HuH-7.5 (cell line): ENCODE measurements around the gene ATP8B4.
"Not testable (repeated sequence)": the region's sequence is repeated elsewhere in the genome, so short reads cannot be mapped to it uniquely, and the experiment has no call there.

Experiments
- DNase-seq: peaks from one replicate; pipeline ENCODE4 v3.0.0; 2011; ENCODE audit warnings: low spot score

The ATP8B4 gene

DNA sequence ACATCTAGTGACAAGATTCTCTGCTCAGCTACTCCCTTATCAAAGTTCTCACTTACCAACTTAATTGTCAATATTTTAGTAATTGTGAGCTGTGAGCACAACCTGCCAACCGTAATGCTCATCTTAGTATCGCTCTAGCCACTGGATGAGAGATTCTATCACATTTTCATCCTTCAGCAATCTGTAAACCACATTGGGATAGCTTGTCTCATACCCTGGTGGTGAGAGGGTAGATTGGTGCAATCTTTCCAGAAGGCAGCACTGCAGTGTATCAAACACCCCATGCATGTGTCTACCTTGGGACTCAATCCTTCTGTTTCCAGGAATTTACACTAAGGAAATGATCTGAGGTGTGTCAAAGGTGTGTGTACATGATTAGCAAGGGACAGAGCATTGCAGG lies 18.9 kb upstream of the ATP8B4 start:
- no peak for DNase-seq

DNA sequence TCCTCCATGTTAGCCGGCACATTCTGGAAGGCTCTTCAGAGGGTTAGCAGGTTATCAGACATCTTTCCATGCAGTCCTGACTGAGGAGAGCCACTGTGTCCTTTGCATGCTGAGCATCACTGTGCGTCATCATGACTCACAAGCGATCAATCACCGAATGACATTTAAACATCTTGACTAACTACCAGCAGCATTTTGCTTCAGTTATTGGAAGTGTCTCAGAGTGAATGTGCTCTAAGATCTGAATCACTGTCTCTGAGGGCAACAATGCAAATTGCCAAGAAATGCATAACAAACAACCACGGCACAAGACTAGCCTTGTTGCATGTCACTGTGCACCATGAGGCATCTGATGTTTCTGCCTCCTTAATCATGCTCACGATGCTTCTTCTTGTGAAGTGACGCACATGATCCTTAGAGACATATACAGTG lies 18.3 kb upstream of the ATP8B4 start:
- no peak for DNase-seq

DNA sequence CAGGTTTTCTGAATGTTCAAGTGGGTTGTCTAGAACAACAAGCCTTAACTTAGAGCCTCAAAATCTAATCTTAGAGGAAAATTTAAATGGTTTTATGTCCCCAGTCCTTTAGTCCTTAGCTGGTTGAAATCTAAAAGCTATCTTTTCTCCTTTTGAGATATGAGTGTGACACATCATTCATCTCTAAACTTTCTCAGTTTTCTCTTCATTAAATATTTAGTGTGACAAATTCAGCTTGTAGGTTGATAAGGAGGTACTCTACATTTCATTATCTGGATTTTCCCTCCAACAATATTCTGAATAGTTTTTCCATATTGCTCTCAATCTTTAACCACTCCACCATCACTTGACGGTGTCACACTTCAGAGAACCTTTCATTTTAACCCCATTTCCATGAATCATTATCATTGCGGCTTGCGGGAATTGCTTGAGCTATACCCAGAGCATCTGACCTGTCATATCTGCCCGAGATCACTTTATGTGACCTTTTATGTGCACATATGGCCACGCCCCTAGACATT lies 16.1 kb upstream of the ATP8B4 start:
- DNase-seq = no peak

DNA sequence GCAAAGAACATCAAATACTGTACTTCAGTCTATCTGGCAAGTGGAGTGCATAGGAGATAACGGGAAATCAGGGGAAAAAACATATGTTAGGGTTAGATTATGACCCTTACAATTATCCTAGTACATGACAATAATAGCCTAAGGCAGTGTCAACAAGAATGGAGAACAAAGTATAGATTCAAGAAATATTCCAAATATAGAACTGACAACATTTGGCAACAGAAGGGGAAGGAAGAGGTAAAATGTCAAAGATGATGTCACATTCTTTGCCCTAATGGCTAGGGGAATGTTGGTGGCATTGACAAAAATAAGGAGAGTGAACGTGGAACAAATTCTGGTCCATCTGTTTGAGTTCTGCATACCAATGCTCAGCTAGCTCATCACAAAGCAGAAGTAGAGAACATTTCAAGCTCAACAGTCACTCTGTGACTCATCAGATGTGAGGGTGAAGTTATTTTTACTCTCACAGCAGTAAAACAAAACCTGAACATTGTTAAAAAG lies 15.5 kb upstream of the ATP8B4 start:
- DNase-seq = no peak

DNA sequence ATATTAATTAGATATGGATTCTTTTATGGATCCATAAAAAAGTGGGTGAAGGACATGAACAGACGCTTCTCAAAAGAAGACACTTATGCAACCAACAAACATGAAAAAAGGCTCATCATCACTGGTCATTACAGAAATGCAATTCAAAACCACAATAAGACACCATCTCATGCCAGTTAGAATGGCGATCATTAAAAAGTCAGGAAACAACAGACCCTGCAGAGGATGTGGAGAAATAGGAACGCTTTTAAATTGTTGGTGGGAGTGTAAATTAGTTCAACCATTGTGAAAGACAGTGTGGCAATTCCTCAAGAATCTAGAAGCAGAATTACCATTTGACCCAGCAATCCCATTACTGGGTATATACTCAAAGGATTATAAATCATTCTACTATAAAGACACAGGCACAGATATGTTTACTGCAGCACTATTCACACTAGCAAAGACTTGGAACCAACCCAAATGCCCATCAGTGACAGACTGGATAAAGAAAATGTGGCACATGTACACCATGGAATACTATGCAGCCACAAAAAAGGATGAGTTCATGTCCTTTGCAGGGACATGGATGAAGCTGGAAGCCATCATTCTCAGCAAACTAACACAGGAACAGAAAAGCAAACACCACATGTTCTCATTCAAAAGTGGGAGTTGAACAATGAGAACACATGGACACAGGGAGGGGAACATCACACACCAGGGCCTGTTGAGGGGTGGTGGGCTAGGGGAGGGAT lies 13.4 kb upstream of the ATP8B4 start:
- not testable (repeated sequence) for DNase-seq

DNA sequence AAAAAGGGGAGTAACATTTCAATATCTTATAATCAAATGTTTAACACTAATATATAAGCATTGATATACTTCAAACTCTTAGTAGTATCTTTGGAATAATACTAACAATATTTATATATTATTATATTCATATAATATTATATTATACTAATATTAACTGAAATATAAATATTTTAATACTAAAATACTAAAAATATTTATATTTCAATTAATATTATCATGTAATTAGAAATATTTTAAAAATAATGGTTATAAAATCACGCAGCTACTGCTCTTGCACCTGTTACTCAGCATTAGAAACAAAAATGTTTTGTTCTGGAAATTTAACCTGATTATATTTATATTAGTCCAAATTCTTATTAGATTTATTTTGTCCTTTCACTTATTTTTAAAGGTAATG lies 12.6 kb upstream of the ATP8B4 start:
- DNase-seq = no peak

DNA sequence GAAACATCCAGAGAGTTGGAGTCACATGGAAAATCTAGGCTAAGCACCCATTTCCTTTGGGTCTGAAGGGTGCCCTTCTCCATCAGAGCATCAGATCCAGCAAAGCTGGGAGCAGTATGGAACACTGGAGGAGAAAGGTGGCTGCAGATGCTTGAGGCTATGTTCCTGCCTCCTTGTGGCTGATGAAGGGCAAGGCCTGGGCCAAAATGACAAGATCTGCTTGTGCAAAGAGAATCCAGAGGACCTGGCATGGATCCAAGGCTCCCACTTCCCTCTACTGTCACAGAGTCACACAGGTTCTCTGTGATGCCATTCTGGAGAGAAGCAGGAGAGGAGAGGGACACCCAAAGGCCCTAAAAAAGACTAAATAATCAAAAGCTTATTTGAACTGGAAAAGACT lies 9.2 kb upstream of the ATP8B4 start:
- DNase-seq = no peak

DNA sequence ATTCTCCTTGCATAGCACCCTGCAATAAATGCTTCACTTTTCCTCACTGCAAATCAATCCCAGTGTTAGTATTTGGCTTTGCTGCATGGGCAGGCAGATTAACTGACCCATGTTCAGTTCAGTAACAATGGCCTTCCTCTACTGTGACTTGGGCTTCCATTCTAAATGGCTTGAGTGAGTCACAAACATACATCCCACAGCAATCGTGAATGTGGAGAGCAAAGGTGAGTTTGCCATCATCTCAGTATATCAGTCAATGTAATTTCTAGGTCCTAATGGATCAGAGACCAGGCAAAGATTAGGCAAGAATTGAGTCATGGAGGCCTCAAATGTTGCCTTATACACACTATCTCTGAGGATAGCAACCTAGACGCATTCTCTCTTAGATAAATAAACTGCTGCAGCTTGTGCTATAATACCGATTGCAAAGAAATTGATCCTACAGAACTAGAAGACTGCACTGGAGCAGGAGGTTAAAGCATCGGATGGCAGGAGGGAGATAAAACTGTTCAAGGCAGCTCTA lies 8.3 kb upstream of the ATP8B4 start:
- no peak for DNase-seq

DNA sequence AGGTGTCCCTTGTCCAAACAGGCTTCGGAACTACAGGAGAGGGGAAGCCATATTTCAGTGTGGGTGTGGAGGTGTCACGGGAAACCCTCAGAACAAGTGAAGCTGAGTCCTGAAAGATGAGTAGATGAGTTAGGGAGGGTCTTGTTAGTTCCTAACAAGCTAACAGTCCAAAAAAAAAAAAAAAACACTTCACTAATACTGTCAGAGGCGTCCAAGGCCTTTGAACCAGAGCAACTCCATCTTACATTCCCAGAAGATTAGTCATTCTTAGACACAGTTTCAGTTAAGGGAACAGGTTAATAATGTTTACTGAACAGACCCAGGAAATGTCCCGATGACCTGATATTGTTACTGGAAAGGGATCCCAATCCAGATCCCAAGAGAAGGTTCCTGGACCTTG lies 7.0 kb upstream of the ATP8B4 start:
- DNase-seq = no peak

DNA sequence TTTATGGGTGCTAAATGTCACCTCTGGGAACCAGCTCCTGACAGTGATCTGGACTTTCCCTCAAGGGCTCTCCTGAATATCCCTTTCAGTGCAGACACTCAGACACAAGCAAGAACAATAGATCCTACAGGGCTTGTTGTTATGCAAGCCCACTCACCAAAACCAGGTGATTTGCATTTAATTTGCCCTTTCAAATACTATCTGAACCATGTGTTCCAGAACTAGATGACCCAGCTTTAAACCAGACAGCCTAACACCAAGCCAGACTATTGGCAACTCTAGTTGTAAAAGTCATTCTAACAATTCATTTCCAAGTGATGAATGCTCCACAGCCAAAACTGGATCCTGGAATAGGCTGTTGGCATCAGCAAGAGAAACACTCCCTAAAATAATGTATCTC lies 5.6 kb upstream of the ATP8B4 start:
- no peak for DNase-seq

DNA sequence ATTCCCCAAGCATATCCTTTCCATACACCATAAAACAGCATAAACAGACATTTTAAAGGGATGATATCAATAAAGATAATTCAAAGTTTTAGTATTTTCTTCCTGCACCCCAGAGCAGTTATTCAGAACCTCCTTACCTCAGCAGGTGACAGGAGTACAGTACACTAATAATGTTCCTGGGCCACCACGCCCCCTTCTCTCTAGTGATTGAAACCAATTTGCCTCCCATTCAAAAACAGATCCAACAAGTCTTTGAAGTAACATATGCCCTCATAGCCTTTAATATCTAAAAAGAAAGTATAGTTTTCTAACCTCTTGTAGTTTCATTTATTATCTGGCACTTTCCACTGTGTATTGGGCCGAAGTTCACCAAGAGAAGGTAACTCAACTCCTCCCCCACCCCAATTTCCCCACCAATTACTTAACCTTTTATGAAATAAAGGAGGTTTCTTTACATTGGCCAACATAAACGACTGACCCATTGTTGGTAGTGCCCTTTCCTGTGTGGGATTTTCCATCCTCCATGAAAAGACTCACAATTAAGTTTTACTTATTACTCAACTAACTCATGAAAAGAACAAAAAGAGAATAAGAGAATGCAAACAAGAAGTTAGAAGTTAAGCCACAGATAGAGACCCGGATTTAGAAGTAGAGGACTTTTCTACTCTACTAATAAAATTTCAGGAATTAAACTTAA lies 5.0 kb upstream of the ATP8B4 start:
- DNase-seq = no peak

DNA sequence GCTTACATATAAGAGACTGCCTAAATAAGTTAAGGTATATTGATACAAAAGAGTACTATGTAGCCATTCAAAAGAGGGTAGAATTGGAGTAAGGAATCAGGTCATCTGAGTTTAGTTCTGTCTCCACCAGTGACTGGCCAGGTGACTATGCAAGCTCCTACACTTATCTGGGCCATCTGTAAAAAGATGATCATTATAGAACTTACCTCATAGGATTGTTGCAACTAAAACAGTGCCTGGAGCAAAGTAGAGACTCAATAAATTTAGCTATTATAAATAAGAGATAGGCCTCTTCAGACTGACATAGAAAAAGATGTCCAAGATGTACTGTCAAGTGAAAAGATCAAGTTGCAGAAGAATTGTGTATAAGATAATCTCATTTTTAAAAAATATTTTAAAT lies 1.7 kb upstream of the ATP8B4 start:
- no peak for DNase-seq

DNA sequence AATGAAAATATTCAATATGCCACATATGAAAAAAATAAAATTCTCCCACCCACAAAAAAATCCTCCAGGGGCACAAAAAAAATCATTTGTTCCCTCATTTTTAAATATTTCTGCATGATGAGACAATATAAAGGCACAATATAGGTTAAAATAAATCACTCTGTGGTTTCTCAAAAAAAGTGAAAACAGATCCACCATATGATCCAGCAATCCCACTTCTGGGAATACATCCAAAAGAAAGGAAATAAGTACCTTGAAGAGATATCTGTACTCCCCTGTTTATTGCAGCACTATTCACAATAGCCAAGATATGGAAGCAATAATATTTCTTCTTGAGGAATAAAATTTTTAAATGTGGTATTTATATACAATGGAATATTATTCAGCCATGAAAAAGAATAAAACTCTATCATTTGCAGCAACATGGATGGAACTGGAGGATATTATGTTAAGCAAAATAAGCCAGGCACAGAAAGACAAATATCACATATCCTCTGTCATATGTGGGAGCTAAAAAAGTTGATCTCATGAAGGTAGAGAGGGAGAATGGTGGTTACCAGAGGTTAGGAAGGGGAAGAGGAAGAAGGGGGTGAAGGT lies 1.5 kb downstream of the ATP8B4 start:
- DNase-seq = no peak

DNA sequence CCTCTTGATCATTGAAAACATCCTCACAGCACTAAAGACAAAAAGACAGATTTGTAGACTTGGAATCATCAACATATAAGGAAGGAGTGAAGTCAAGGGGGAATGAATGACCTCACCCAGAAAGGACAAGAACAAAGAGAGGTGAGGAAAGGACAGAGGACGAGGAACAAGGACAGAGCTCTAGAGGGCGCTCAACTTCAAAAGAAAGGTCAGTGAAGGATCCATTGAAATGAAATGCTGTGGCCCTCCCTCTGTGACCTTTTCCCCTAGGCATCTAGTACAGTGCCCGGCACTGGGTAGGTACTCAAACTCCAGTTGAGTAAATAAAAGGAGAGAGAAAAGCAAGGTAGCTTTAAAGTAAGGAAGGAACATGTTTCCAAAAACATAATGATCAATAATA lies 2.6 kb downstream of the ATP8B4 start:
- peak; percentile 4 for DNase-seq

DNA sequence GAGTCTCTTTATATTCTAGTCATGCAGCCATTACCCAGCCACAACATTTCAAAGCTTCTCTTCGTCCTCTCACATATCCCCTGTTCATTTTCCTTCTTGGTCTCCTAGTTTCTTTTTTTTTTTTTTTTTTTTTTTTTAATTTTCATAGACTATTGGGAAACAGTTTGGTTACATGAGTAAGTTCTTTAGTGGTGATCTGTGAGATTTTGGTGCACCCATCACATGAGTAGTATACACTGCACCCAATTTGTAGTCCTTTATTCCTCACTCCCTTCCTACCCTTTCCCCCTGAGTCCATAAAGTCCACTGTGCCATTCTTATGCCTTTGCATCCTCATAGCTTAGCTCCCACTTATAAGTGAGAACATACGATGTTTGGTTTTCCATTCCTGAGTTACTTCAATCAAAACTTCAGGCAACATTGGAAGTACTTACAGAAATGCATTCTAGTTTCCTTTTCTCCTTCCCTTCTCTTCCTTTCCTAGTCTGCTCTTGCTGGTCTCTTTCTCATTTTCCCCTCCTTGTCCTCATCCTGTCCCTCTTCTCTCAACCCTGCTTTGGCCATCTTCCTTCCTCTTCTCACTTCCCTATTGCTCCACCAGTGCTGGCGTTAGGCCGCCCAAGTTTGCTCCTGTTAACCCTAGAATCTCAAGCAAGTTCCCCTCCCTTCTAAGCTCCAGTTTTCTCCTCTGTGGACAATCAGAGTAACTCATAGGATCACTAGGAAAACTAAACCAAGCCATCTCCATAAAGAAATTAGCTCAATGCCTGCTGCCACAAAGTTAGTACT lies 4.8 kb downstream of the ATP8B4 start:
- DNase-seq = no peak

DNA sequence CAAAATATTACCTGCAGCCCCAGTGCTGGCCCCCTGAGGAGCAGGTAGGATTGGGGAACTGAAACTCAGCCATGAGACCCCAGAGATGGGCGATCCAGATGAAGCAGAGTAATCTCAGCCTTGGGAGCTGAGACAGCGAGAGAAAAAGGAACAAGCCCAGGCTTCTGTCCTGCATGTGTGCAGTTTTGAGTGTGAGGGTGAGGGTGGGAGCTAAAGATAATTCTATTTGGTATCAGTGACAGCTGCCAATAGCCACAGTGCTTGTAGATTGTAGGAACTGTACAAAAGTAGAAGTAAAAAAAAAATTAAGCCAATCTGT lies 5.9 kb downstream of the ATP8B4 start:
- DNase-seq = no peak

DNA sequence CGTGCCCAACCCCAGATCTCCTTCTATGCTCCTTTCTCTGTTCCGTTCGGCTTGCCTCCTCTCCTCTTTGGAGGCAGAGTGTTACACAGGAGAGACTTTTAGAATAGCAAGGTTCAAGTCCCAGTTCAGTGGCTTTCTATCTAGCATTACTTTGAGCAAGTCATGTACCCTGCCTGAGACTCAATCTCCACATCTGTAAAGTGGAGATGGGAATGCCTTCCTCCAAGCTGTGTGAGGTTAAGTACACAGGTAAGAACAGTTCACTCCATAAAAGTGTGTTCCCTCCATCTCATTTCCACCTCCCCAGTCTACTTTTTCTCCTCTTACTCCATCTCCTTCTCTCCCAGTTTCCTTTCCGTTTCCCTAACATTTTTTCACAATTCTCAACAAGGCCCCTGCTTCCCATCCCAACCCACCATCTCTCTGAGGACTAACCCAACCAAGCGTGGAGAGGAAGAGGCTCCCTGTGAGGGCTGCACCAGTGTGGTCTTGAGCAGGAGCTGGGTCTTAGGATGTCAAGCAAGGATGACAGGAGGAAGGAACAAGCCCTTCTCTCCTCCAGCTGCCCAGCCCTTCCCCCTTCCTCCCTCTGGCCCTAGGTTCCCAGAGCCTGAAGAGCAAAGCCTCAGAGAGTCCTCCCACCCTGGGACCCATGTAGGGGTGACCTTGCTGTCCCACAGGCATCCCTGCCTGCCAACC lies 6.4 kb downstream of the ATP8B4 start:
- DNase-seq = no peak

DNA sequence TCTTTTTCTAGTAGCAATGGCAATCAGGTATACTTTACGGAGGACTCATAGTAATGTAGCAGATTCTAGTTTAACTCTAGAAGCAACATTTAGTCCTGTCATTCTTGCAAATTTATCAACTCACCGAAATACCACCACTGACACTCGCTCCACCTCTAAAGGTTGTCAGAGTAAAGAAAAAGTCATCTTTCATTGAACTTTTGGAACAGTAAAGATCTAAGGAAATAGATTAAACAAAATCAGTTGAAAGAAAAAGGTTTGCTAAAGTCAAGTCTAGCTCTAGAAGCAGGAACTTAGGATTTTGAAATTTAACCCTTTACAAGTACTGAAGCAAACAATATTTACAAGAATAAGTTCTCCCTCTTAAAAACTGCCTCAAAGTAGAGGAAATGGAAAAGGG lies 8.7 kb downstream of the ATP8B4 start:
- DNase-seq = no peak

DNA sequence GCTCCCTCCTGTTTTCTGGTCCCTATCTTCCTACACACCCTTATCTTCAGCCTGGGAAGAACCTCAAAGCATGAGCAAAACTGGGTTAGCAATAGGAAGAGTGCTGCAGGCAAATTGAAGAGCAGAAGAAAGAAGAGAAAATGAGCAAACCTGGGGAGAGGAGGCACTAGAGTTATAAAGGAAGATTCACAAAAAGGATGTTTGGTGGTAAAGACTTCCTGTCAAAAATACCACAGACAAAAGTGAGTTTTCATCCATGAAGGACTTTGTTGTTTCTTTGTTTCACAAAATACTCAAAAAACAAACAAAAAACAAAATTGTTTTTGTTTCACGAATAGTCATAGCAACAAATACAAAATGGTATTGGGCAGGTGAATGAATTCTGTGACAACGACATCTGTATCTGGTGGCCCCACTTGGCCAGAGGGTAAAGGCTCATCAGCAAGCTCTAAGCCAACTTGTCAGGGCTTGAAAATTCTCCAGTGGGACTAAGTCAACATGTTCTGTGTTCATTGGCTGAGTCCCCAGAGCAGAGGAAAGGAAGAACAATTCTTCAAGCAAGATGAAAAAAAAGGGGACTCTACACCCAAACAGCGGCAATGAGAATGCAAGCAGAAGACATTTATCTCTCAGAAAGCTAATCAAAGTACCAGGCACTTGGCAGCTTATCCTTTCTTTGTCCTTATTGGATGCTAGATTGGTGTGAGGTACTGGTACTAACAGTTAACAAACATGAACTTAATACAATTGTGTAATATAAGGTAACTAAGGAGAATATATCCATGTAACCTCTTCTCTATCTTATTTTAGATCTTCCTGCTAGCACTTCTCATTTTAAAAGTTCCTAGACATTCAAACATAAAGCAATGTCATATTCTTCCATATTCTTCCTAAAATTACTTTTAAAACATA lies 9.7 kb downstream of the ATP8B4 start:
- DNase-seq = no peak

DNA sequence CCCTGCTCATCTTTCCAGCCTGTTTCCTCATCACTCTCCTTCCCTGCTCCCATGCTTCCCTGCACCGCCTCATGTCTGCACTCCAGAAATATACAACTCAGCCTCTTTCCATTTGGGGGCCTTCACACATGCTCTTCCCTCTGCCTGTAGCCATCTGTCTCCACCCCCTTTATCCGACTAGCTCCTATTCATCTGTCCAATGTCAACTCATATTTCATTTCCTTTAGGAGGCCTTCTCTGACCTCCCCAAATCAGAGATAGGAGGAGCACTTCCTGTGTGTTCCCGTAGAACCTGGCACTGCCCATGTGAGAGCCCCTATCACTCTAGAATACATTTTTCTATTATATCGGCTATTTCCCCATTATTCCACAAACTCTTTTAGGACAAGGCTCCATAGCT lies 10.6 kb downstream of the ATP8B4 start:
- no peak for DNase-seq
